Parathyroid adenoma (tissue), 2 donors: ENCODE measurements around the gene OR10A7.
"Not testable (repeated sequence)": the region's sequence is repeated elsewhere in the genome, so short reads cannot be mapped to it uniquely, and the experiment has no call there.

ENCODE experiments used
- H2AFZ ChIP-seq: fragments of 300-600 bp; sonication (generic); one replicate; pipeline ENCODE4 v1.7.0; 2017; ENCODE audit warnings: antibody characterized with exemption, mild to moderate bottlenecking
- H3K27ac ChIP-seq: fragments of 300-600 bp; sonication (generic); one replicate; pipeline ENCODE4 v1.7.0; 2017
- H3K27me3 ChIP-seq: fragments of 300-600 bp; sonication (generic); one replicate; pipeline ENCODE4 v1.7.0; 2017; ENCODE audit warnings: low read length; ENCODE audit not compliant: control insufficient read depth, insufficient read depth
- H3K36me3 ChIP-seq: fragments of 300-600 bp; sonication (generic); one replicate; pipeline ENCODE4 v1.7.0; 2017; ENCODE audit warnings: low read length; ENCODE audit not compliant: control insufficient read depth, insufficient read depth
- H3K4me1 ChIP-seq: fragments of 300-600 bp; sonication (generic); one replicate; pipeline ENCODE4 v1.7.0; 2017; ENCODE audit warnings: control low read depth
- H3K4me2 ChIP-seq: fragments of 300-600 bp; sonication (generic); one replicate; pipeline ENCODE4 v1.7.0; 2017; ENCODE audit warnings: low read length
- H3K4me3 ChIP-seq: fragments of 300-600 bp; sonication (generic); one replicate; pipeline ENCODE4 v1.7.0; 2017; ENCODE audit warnings: low read depth, low read length
- H3K79me2 ChIP-seq: fragments of 300-600 bp; sonication (generic); one replicate; pipeline ENCODE4 v1.7.0; 2017; ENCODE audit warnings: control low read depth
- H3K9ac ChIP-seq: fragments of 300-600 bp; sonication (generic); one replicate; pipeline ENCODE4 v1.7.0; 2017; ENCODE audit warnings: mild to moderate bottlenecking
- H3K9me3 ChIP-seq: fragments of 300-600 bp; sonication (generic); one replicate; pipeline ENCODE4 v1.7.0; 2017; ENCODE audit warnings: low read length; ENCODE audit not compliant: control insufficient read depth
- CTCF ChIP-seq: fragments of 300-600 bp; sonication (generic); IDR thresholded peaks from one replicate; pipeline ENCODE4 v1.7.0; 2017; ENCODE audit warnings: antibody characterized with exemption, mild to moderate bottlenecking
- donor health status: primary hyperparathyroidism.

OR10A7 gene

GRCh38 chr12:55220725-55221124 lies at the start of gene OR10A7:
OR10A7 (plus strand) TSS chr12:55221025; CDS start chr12:55221025, 0 bp downstream.
- H3K79me2 ChIP-seq = no peaks in the 10 kb centered on the region
- no peaks in the 10 kb centered on the region for H3K4me1 ChIP-seq
- no peak within 1 kb of the TSS for H3K4me3 ChIP-seq
- H3K4me2 ChIP-seq = no peak within 1 kb of the TSS
- no peaks in the 10 kb centered on the region for H3K9me3 ChIP-seq
- H3K36me3 ChIP-seq = no peaks in the 10 kb centered on the region
- H3K9ac ChIP-seq = no peak within 1 kb of the TSS
- no peak within 1 kb of the TSS for H2AFZ ChIP-seq
- TF ChIP-seq CTCF = no peak
- no peaks in the 10 kb centered on the region for H3K27me3 ChIP-seq
- no peak within 1 kb of the TSS for H3K27ac ChIP-seq

GRCh38 chr12:55171445-55171844 lies 49.4 kb upstream of the OR10A7 start:
- no peak overlapping the region for H3K4me2 ChIP-seq
- no peaks in the 10 kb centered on the region for H3K9me3 ChIP-seq
- no peak overlapping the region for H3K27ac ChIP-seq
- TF ChIP-seq CTCF = no peak
- no peak overlapping the region for H2AFZ ChIP-seq
- no peaks in the 10 kb centered on the region for H3K79me2 ChIP-seq
- no peaks in the 10 kb centered on the region for H3K36me3 ChIP-seq
- no peaks in the 10 kb centered on the region for H3K27me3 ChIP-seq
- no peaks in the 10 kb centered on the region for H3K4me1 ChIP-seq
- no peak overlapping the region for H3K4me3 ChIP-seq
- no peak overlapping the region for H3K9ac ChIP-seq

- not testable (repeated sequence) for H3K36me3 ChIP-seq, H3K27ac ChIP-seq, H3K9me3 ChIP-seq, H3K9ac ChIP-seq, H2AFZ ChIP-seq, H3K27me3 ChIP-seq, H3K4me1 ChIP-seq, H3K79me2 ChIP-seq, H3K4me2 ChIP-seq, H3K4me3 ChIP-seq
Measured at GRCh38 chr12:55171846-55172245, 49.0 kb upstream of the OR10A7 start.

- no peaks in the 10 kb centered on the region for H3K4me1 ChIP-seq
- no peak overlapping the region for H3K27ac ChIP-seq
- H3K36me3 ChIP-seq = no peaks in the 10 kb centered on the region
- TF ChIP-seq CTCF = no peak
- H3K9ac ChIP-seq = no peak overlapping the region
- H3K4me2 ChIP-seq = no peak overlapping the region
- H3K9me3 ChIP-seq = no peaks in the 10 kb centered on the region
- H2AFZ ChIP-seq = no peak overlapping the region
- H3K79me2 ChIP-seq = no peaks in the 10 kb centered on the region
- no peak overlapping the region for H3K4me3 ChIP-seq
- no peaks in the 10 kb centered on the region for H3K27me3 ChIP-seq
Measured at GRCh38 chr12:55172686-55173085, 48.1 kb upstream of the OR10A7 start.

GRCh38 chr12:55173456-55173855 lies 47.4 kb upstream of the OR10A7 start:
- no peaks in the 10 kb centered on the region for H3K4me1 ChIP-seq
- no peaks in the 10 kb centered on the region for H3K36me3 ChIP-seq
- TF ChIP-seq CTCF = no peak
- no peak overlapping the region for H3K4me2 ChIP-seq
- H3K4me3 ChIP-seq = no peak overlapping the region
- H3K79me2 ChIP-seq = no peaks in the 10 kb centered on the region
- H3K27ac ChIP-seq = no peak overlapping the region
- H2AFZ ChIP-seq = no peak overlapping the region
- H3K9me3 ChIP-seq = no peaks in the 10 kb centered on the region
- no peak overlapping the region for H3K9ac ChIP-seq
- no peaks in the 10 kb centered on the region for H3K27me3 ChIP-seq
